Measurements from ENCODE around the gene HES2.

HES2 gene, protein sequence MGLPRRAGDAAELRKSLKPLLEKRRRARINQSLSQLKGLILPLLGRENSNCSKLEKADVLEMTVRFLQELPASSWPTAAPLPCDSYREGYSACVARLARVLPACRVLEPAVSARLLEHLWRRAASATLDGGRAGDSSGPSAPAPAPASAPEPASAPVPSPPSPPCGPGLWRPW
- 0 to 0.42 (median 0) reads per million in 9 experiments for total RNA-seq

DNA sequence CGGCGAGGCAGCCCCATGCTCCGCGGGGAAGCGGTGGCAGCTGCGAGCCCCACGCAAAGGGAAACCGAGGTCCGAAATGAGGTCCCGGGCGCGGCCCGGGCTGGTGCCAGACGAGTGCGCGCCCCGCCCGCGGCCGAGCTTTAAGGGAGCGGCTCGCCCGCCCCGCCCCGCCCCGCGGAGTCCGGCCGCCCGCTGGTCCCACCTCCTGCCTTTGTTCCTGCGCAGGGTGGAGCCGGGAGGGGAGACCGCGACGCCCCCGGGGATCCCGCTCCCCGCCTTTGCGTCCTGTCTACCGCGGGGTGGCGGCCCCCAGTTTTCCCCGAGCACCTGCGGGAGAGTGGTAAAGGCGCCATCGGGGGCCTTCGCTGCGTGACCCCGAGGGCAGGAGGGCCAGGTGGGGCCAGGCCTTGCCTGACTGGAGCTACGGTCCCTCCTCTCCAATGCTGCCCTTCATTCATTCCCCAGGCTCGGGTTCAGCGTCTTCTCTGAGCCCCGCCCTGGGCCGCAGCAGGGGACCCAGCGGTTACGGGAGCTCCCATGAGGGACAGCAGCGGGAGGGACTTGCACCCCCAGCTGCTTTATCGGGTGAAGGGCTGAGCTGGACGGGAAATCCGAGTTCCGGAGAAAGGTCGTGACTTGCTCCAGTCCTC, at the start of gene HES2:
Gene HES2 (minus strand): TSS at position 116 of the 650 bp plus-strand sequence. CDS start 99 bp downstream, at position 17.
- peaks cover 10 to 15% of the 10 kb centered on the region in 2 donors for H3K4me1 Mint-ChIP-seq (ENCODE audit: low read depth in 2 of 2)
- H3K27ac Mint-ChIP-seq: no peak within 1 kb of the TSS
- DNase-seq (no peak), ATAC-seq (replicated peaks) (peak; percentile 7)
- peaks cover 57 to 88% of the 10 kb centered on the region in 2 donors for H3K27me3 Mint-ChIP-seq
- peaks cover 6% of the 10 kb centered on the region for H3K36me3 Mint-ChIP-seq (ENCODE audit: insufficient read depth)
- H3K4me3 Mint-ChIP-seq: peak within 1 kb of the TSS; percentile 55 to 73
- H3K9me3 Mint-ChIP-seq: no peaks in the 10 kb centered on the region

DNA sequence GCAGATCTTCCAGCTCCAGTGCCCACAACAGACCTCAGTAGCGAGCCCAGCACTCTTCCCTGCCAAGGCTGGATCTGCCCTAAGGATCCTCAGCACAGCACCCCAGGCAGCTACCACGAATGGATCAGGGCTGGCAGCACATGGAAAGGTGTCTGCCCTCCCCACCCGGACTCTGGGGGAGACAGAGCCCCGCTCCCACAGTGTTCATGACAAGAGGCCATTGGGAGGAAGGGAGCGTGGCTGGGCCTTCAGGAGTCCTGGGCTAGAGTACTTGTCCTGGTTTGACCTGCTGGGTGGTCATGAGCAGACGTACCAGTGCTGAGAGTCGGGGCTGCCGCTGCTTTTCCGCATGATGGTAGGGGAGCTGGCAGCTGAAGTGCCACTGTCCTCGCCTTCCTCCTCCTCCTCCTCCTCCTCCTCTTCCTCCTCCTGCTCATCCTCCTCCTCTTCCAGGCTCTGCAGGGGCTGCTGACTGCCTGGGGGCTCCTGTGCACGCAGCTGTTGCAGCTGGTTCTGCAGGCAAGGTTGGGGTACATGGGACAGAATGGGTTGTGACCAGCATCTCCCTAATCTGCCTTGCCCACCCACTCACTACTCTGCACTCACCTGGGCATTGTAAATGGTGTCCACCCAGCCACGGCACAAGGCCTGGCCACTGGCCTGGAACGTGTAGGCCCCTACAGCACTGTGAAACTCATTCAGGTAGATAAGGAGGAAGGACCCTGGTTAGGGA, 49.2 kb upstream of the HES2 start:
- H3K9me3 Mint-ChIP-seq: no peaks in the 10 kb centered on the region

DNA sequence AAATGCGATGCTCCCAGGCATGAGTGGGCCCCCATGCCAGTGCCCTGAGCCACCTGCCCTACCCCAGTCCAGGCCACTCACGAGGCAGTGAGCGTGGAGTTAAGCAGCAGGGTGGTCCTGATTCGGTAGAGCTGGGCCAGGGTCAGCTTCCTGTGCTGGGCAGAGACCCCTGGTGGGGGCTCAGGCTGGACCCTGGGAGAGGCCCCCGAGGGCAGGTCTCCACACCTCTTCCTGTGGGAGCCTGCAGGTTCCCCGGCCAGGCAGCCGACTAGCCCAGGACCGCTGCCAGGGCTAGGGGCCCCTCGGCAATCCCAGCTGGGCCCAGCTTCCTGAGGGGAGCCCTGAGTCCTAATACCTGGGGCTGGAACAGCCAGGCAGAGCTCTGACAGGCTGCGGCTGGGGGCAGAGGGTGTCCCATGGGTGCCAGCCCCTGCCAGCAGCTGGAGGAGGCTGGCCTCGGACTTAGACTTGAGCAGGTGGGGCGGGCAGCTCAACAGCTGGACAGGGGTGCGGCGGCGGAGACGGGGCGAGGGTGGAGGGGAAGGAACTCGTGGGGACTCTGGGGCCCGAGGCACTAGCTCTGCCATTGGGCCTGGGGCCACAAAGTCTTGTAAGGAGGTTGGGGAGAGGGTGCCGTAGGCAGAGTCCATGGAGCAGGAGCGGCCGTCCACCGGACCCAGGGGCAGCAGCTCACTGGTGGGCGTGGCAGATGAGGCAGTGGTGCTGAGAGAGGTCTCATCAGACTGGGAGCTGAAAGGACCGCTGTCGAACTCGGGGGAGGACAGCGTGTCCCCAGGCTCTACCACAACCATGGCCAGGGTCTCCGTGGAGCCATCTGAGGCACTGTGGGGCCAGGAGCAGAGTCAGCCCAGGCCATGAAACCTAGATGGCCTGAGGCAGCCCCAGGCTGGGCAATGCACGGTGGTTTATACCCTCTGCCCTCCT, 48.3 kb upstream of the HES2 start:
- Mint-ChIP-seq H3K9me3 (no peaks in the 10 kb centered on the region), H3K4me3 (peak overlapping the region in 1 of 2 donors; percentile 83), H3K27ac (no peak overlapping the region), H3K27me3 (peaks cover 9% of the 10 kb centered on the region in 2 donors), H3K36me3 (ENCODE audit: insufficient read depth) (peaks cover 25% of the 10 kb centered on the region), H3K4me1 (ENCODE audit: low read depth in 2 of 2) (peaks cover 10 to 17% of the 10 kb centered on the region in 2 donors)
- DNase-seq (no peak), ATAC-seq (replicated peaks) (no peak)

More for the DNA sequence above, 49.2 kb upstream of the HES2 start:
- DNase-seq: no peak
- peaks cover 9% of the 10 kb centered on the region in 2 donors for H3K27me3 Mint-ChIP-seq
- no peak for ATAC-seq (replicated peaks)
- H3K4me3 Mint-ChIP-seq: peak overlapping the region in 1 of 2 donors; percentile 14
- H3K27ac Mint-ChIP-seq: no peak overlapping the region
- peaks cover 10 to 14% of the 10 kb centered on the region in 2 donors for H3K4me1 Mint-ChIP-seq (ENCODE audit: low read depth in 2 of 2)
- H3K36me3 Mint-ChIP-seq (ENCODE audit: insufficient read depth): peaks cover 18% of the 10 kb centered on the region

DNA sequence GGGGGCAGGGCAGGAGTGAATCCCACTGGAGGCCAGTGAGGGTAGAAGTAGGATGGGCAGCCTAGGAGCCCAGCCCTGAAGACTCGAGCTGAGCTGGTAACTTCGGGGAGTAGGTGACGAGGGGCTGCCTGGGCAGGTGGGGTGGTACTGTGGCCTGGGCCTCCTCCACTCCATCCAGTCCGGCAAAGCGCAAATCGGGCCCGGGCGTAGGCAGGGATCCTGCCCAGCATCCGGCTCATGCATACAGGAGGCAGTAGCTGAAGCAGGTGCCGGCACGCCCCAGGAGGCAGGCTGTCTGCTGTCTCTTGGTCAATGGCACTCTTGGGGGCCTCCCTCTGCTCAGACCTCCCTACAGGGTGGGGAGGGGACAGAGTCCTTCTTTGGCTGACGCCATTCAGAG, 47.5 kb upstream of the HES2 start:
- peak overlapping the region in 1 of 2 donors; percentile 83 for H3K4me3 Mint-ChIP-seq

DNA sequence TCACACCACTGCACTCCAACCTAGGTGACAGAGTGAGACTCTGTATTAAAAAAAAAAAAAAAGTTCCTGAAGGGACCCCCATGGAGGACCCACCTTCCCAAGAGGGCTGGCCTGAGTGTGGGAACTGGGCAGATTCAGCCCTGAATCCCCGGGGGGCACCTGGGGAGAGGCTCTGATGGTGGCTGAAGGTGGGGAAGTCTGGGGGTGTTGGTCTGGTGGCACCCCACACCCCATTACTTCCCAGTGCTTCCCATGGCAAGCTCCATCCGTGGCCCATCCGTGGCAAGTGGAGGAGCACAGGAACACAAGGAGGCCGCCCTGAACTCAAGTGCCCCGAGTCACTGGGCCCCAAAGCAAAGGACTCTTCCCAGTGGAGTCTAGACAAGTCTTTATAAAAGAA, 47.0 kb upstream of the HES2 start:
- peaks cover 14 to 22% of the 10 kb centered on the region in 2 donors for H3K4me1 Mint-ChIP-seq (ENCODE audit: low read depth in 2 of 2)
- no peak for ATAC-seq (replicated peaks)
- H3K27me3 Mint-ChIP-seq: peaks cover 9% of the 10 kb centered on the region in 2 donors
- peak overlapping the region in 1 of 2 donors; percentile 97 for H3K27ac Mint-ChIP-seq
- H3K36me3 Mint-ChIP-seq (ENCODE audit: insufficient read depth): peaks cover 37% of the 10 kb centered on the region
- no peak for DNase-seq
- peak overlapping the region; percentile 83 to 86 for H3K4me3 Mint-ChIP-seq
- H3K9me3 Mint-ChIP-seq: no peaks in the 10 kb centered on the region

More for the DNA sequence above, 47.5 kb upstream of the HES2 start:
- peak overlapping the region in 1 of 2 donors; percentile 97 for H3K27ac Mint-ChIP-seq
- peaks cover 33% of the 10 kb centered on the region for H3K36me3 Mint-ChIP-seq (ENCODE audit: insufficient read depth)
- H3K4me1 Mint-ChIP-seq (ENCODE audit: low read depth in 2 of 2): peaks cover 13 to 21% of the 10 kb centered on the region in 2 donors
- peaks cover 9% of the 10 kb centered on the region in 2 donors for H3K27me3 Mint-ChIP-seq
- ATAC-seq (replicated peaks) (no peak), DNase-seq (no peak)
- H3K9me3 Mint-ChIP-seq: no peaks in the 10 kb centered on the region

DNA sequence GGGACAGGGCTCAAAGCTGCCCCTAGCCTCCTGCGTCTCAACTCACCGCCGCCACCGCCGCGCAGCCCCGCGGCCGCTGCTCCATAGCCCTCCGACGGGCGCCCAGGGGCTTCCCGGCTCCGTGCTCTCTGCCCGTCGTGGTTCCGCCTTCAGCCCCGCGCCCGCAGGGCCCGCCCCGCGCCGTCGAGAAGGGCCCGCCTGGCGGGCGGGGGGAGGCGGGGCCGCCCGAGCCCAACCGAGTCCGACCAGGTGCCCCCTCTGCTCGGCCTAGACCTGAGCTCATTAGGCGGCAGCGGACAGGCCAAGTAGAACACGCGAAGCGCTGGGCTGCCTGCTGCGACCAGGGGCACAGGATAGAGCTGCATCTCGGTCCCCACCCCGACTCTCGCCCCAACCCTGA, 46.3 kb upstream of the HES2 start, which contains the start of gene TNFRSF25:
Gene TNFRSF25 (minus strand): TSS at position 151 of the 400 bp plus-strand sequence. CDS start 66 bp downstream, at position 85.
- DNase-seq (peak; percentile 40 to 63 (median 52)), ATAC-seq (replicated peaks) (peak; percentile 75)
- peaks cover 45% of the 10 kb centered on the region for H3K36me3 Mint-ChIP-seq (ENCODE audit: insufficient read depth)
- peaks cover 9% of the 10 kb centered on the region in 2 donors for H3K27me3 Mint-ChIP-seq
- H3K27ac Mint-ChIP-seq: peak within 1 kb of the TSS; percentile 89 to 97
- peaks cover 14 to 24% of the 10 kb centered on the region in 2 donors for H3K4me1 Mint-ChIP-seq (ENCODE audit: low read depth in 2 of 2)
- no peaks in the 10 kb centered on the region for H3K9me3 Mint-ChIP-seq
- H3K4me3 Mint-ChIP-seq: peak within 1 kb of the TSS; percentile 83 to 86

DNA sequence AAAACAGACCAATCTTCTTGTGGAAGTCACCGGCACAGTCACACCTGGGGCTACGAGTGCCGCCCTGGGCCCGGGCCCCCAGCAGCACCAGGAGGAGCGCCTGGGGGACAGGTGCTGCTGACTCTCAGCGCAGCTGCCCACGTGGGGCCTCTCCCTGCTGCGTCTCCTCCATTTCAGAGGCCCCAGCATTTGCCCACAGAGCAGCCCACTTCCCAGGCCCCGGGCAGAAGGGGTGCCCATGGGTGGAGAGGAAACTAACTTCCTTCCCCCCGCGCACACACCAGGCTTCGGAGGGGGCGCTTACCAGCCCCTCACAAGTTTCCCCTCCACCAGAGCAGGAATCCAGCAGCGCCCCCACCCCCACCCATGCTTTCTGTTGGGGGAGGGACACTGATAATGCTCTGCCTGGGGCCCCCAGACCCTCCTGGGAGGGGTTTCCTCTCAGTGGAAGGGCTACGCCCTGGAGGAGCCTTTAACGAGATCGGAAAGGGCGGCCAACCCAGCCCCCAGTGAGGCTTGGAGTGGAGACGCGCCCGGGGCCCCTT, 45.8 kb upstream of the HES2 start:
- Mint-ChIP-seq H3K4me1 (ENCODE audit: low read depth in 2 of 2) (peaks cover 14 to 28% of the 10 kb centered on the region in 2 donors), H3K27ac (peak overlapping the region; percentile 89 to 97), H3K27me3 (peaks cover 9% of the 10 kb centered on the region in 2 donors), H3K9me3 (no peaks in the 10 kb centered on the region), H3K36me3 (ENCODE audit: insufficient read depth) (peaks cover 50% of the 10 kb centered on the region), H3K4me3 (peak overlapping the region; percentile 83 to 86)
- DNase-seq (peak in 2 of 3 experiments; percentile 39 to 47), ATAC-seq (replicated peaks) (peak; percentile 49)

DNA sequence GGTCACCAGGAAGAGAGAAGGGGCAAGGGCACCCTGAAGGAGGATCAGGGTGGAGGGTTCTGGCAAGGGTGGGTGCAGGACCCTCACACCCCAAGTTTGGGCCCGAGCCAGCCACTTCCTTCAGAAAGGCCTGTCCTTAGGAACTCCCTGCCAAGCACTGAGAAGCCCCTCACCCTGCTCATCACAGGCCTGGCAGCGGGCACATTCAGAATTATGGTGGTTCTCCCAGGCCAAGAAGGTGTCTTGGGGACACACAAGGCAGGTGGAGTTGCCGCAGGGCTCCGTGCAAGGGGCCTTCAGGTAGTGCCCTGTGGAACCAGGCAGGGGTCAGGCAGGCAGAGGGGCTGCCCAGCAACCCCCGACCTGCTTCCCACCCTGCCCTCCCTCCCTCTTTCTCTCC, 45.2 kb upstream of the HES2 start:
- Mint-ChIP-seq H3K27me3 (peaks cover 9% of the 10 kb centered on the region in 2 donors), H3K9me3 (no peaks in the 10 kb centered on the region), H3K4me1 (ENCODE audit: low read depth in 2 of 2) (peaks cover 14 to 32% of the 10 kb centered on the region in 2 donors), H3K27ac (peak overlapping the region; percentile 89 to 97), H3K4me3 (peak overlapping the region; percentile 83 to 86), H3K36me3 (ENCODE audit: insufficient read depth) (peaks cover 56% of the 10 kb centered on the region)
- DNase-seq (no peak), ATAC-seq (replicated peaks) (no peak)

DNA sequence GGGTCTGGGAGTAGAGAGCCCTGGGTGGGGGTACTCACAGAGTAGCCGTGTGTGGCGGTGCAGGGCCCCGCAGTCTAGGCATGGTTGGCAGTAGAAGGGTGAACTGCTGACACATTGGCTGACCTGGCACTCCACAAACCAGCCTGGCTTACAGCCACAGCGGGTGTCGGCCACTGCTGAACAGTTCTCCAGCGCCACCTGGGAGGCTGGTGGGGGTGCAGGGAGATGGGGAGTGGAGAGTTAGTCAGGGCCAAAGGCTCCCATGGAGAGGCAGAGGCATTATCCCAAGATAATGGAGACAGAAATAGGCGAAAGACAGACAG, 44.8 kb upstream of the HES2 start:
- Mint-ChIP-seq H3K4me3 (peak overlapping the region; percentile 83 to 86), H3K4me1 (ENCODE audit: low read depth in 2 of 2) (peaks cover 16 to 35% of the 10 kb centered on the region in 2 donors), H3K9me3 (no peaks in the 10 kb centered on the region), H3K36me3 (ENCODE audit: insufficient read depth) (peaks cover 58% of the 10 kb centered on the region), H3K27ac (peak overlapping the region; percentile 89 to 97), H3K27me3 (peaks cover 9 to 11% of the 10 kb centered on the region in 2 donors)
- DNase-seq (no peak), ATAC-seq (replicated peaks) (no peak)

DNA sequence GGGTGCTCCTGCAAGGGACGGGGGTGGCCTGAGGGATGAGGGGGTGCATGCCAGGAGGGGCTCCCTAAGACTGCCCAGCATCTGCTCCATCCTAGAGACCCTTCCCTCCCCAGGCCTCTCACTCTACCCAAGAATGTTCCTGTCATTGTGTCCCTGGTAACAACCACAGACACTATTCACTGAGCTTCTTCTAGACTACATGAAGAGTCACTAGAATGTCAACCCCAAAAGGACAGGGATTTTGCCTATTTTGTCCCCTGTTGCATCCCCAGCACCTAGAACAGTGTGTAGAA, 43.3 kb upstream of the HES2 start:
- peak overlapping the region in 1 of 2 donors; percentile 99 for H3K27ac Mint-ChIP-seq
- peaks cover 19 to 37% of the 10 kb centered on the region in 2 donors for H3K4me1 Mint-ChIP-seq (ENCODE audit: low read depth in 2 of 2)
- peaks cover 9 to 15% of the 10 kb centered on the region in 2 donors for H3K27me3 Mint-ChIP-seq
- peak overlapping the region in 1 of 2 donors; percentile 78 for H3K4me3 Mint-ChIP-seq
- peaks cover 67% of the 10 kb centered on the region for H3K36me3 Mint-ChIP-seq (ENCODE audit: insufficient read depth)
- no peak for DNase-seq
- H3K9me3 Mint-ChIP-seq: no peaks in the 10 kb centered on the region
- ATAC-seq (replicated peaks): no peak

DNA sequence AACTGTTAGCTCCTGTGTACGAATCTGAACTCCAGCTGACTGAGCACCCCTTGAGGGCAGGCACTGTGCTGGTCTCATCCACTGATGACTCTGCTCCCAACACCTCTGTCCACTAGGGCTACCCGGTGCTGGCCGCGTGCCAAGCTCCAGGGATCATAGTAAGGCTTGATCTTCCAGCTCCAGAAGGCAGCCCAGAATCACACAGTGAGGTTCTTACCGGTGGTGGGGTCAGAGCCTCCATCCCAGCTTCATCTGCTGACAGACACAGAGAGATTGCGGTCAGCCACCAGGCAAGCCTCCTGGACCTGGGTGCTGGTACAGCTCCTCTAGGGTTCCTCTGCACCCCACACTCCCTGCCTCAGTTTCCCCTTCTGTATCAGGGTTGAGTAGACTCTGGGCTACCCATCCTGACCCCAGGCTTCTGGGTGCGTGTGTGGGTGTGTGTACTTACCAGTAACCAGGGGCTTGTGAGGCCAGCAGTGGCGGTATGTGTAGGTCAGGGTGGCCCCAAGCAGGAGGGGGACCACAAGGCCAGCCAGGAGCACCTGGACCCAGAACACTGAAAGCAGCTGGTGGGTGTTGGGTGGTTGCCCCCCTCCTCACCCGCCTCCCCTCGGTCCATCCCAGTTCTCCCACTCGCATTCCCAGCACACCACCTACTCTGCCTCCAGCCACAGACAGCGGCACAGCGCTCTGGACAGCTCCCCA, 42.8 kb upstream of the HES2 start:
- H3K27ac Mint-ChIP-seq: peak overlapping the region; percentile 86 to 99
- H3K9me3 Mint-ChIP-seq: no peaks in the 10 kb centered on the region
- peaks cover 19 to 37% of the 10 kb centered on the region in 2 donors for H3K4me1 Mint-ChIP-seq (ENCODE audit: low read depth in 2 of 2)
- ATAC-seq (replicated peaks) (no peak), DNase-seq (no peak)
- peak overlapping the region in 1 of 2 donors; percentile 78 for H3K4me3 Mint-ChIP-seq
- peaks cover 67% of the 10 kb centered on the region for H3K36me3 Mint-ChIP-seq (ENCODE audit: insufficient read depth)
- peaks cover 9 to 15% of the 10 kb centered on the region in 2 donors for H3K27me3 Mint-ChIP-seq

All from effector memory CD8-positive, alpha-beta T cell (primary cell).